Lower lobe of right lung (tissue), 2 donors: Measurements from ENCODE around the gene GDF3. TPM values are rescaled to one million over a fixed set of nuclear protein-coding genes. Genes with fewer than 3 reads are reported as not detected.

ENCODE experiments used
- ATAC-seq, 2 donors: fragments of 200-7000 bp; cut with Tn5 transposase; one replicate each; pipeline ENCODE4 v1.9.1; 2020 to 2022; ENCODE audit warnings: mild to moderate bottlenecking in 2 of 2, moderate library complexity in 2 of 2
- DNase-seq: peaks from one replicate; pipeline ENCODE4 v3.0.0-alpha.2; 2020
- H3K27ac ChIP-seq: fragments of 200-600 bp; one replicate; pipeline ENCODE4 v1.8.0; 2022
- H3K27me3 ChIP-seq: fragments of 200-600 bp; one replicate; pipeline ENCODE4 v1.8.0; 2022; ENCODE audit warnings: low read depth
- H3K36me3 ChIP-seq: fragments of 200-600 bp; one replicate; pipeline ENCODE4 v1.8.0; 2022; ENCODE audit warnings: mild to moderate bottlenecking
- H3K4me1 ChIP-seq: fragments of 200-600 bp; one replicate; pipeline ENCODE4 v1.8.0; 2022
- H3K4me3 ChIP-seq: fragments of 200-600 bp; one replicate; pipeline ENCODE4 v1.8.0; 2022; ENCODE audit warnings: mild to moderate bottlenecking
- H3K9me3 ChIP-seq: fragments of 200-600 bp; one replicate; pipeline ENCODE4 v1.8.0; 2022
- intact Hi-C: fragments of 100-400 bp; cut with DNase I; formaldehyde crosslinking; loops from one replicate; pipeline ENCODE4 v1.11.0; 2022
- total RNA-seq: library from RNA; stranded (reverse); fragmentation: NEBNext Ultra II Directional; extraction: Animal tissue kit (Norgen Biotek cat#: 25700); gene quantifications from one replicate; pipeline ENCODE4 v1.2.1, GENCODE V29; 2021
- TF ChIP-seq, protein P1 (sequence below): fragments of 200-600 bp; IDR thresholded peaks from one replicate; pipeline ENCODE4 v1.8.0; 2022; ENCODE audit warnings: antibody characterized with exemption, mild to moderate bottlenecking
- donor health status: DM: no; HTN: yes; CAD: no; lungs with severe emphysema.

The GDF3 gene
- total RNA-seq, 1 donor from 2014 or later, result 0.30 TPM

DNA sequence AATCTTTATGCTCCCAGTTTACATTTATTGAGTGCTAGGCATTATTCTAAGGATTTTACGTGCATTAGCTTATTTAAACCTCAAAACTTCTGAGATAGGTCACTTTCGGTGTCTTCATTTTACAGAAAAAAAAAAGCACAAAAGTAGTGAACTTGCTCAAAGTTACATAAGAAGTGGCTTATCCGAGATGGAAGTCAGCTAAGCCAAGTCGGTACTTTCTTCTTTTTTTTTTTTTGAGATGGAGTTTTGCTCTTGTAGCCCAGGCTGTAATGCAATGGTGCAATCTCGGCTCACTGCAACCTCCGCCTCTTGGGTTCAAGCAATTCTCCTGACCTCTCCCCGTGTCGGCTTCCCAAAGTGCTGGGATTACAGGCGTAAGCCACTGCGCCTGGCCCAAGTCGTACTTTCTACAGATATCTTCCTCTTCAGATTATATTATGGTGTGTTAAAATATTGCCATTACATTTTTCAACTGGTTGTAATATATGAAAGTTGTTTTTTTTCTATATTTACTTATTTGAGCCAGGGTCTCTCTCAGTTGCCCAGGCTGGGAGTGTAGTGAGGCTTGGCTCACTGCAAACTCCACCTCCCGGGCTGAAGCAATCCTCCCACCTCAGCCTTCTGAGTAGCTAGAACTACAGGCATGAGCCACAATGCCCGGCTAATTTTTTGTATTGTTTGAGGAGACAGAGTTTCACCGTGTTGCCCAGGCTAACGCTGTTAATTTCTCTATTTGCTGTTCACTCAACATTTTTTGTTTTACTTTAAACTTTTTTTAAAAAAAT lies 24.6 kb upstream of the GDF3 start:
- Histone ChIP-seq H3K27me3 (peaks cover 12% of the 10 kb centered on the region), H3K36me3 (no peaks in the 10 kb centered on the region), H3K4me3 (no peak overlapping the region), H3K4me1 (no peaks in the 10 kb centered on the region), H3K27ac (no peak overlapping the region), H3K9me3 (no peaks in the 10 kb centered on the region)
- TF ChIP-seq, protein P1, sequence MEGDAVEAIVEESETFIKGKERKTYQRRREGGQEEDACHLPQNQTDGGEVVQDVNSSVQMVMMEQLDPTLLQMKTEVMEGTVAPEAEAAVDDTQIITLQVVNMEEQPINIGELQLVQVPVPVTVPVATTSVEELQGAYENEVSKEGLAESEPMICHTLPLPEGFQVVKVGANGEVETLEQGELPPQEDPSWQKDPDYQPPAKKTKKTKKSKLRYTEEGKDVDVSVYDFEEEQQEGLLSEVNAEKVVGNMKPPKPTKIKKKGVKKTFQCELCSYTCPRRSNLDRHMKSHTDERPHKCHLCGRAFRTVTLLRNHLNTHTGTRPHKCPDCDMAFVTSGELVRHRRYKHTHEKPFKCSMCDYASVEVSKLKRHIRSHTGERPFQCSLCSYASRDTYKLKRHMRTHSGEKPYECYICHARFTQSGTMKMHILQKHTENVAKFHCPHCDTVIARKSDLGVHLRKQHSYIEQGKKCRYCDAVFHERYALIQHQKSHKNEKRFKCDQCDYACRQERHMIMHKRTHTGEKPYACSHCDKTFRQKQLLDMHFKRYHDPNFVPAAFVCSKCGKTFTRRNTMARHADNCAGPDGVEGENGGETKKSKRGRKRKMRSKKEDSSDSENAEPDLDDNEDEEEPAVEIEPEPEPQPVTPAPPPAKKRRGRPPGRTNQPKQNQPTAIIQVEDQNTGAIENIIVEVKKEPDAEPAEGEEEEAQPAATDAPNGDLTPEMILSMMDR, result no peak
- intact Hi-C loops, result no loop called here
- DNase-seq (no peak), ATAC-seq (peak in 1 of 2 donors; percentile 18)

DNA sequence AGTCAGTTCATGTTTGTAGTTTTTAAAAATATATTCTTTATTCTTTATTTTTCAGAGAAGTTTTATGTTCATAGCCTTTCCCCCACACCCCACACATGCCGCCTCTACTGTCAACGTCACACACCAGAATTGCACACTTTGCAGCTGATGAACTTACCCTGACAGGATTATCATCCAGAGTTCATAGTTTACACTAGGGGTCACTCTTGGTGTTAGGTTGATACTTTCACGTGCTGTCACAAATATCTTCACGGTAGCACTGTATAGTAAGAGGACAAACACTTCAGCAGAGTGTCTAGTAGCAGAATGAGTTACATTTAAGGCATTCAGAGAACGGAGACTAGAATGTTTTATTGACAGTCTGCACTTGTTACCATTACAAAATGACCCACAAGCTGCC lies 20.8 kb upstream of the GDF3 start:
- Histone ChIP-seq H3K4me3 (no peak overlapping the region), H3K4me1 (no peaks in the 10 kb centered on the region), H3K9me3 (no peaks in the 10 kb centered on the region), H3K27me3 (peaks cover 4% of the 10 kb centered on the region), H3K27ac (no peak overlapping the region), H3K36me3 (no peaks in the 10 kb centered on the region)
- TF ChIP-seq, protein P1, result no peak
- ATAC-seq (peak; percentile 66 to 84), DNase-seq (no peak)
- intact Hi-C loops, result no loop called here

DNA sequence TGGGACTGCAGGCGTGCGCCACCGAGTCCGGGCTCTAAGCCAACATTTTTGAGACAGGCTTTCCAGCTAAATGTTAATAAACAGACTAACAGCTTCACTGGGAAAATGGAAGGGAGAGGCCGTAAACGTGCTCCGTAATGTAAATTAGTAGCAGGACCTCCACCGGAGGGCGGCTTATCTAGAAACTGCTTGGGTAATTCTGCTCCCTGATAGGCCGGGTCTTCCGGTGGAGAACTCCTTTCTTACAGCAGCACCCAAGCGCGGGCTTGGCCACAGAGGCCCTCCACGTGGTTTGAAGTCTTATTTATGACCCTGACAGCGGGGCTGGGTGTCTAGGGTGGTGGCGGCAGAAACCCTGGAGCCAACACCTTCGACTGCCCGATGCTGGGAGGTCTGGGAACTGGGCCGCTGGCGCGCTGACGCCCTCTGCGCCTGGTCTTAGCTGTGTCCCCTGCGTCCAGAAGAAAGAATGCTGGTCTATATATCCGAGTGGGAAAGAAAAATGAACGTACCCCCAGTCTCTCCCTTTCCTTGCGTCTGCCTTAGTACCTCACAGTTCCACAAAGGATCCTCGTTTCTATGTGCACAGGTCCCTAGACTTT lies 17.4 kb upstream of the GDF3 start:
- Histone ChIP-seq H3K4me3 (no peak overlapping the region), H3K9me3 (no peaks in the 10 kb centered on the region), H3K27me3 (no peaks in the 10 kb centered on the region), H3K36me3 (no peaks in the 10 kb centered on the region), H3K27ac (no peak overlapping the region), H3K4me1 (no peaks in the 10 kb centered on the region)
- intact Hi-C loops, result no loop called here
- no peak for ATAC-seq
- TF ChIP-seq, protein P1, result no peak
- no peak for DNase-seq

DNA sequence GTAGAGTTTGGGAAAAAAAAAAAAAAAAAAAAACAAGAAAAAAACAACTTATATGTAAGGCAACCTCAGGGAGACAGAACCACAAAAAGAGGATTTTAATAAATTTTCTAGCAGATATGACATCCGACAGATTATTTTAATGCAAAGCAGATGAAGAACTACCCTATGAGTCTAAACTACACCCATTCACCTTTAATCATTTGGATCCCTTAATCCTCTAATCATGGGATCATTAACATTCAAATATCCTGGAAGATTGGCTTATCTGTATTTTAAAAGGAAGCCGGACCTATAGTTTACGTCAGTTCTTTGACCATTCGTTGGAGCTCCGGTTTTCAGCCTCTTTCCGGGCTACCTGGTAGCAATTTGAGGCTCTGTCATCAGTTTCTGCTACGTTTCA lies 15.6 kb upstream of the GDF3 start, which contains the start of gene DPPA3:
Gene DPPA3 (plus strand): TSS at position 301 of the 400 bp plus-strand sequence. CDS start 138 bp downstream, outside the sequence.
- intact Hi-C loops, result no loop called here
- no peaks in the 10 kb centered on the region for H3K9me3 ChIP-seq
- H3K36me3 ChIP-seq, result no peaks in the 10 kb centered on the region
- TF ChIP-seq, protein P1, result no peak
- H3K4me1 ChIP-seq, result no peaks in the 10 kb centered on the region
- no peak within 1 kb of the TSS for H3K27ac ChIP-seq
- H3K4me3 ChIP-seq, result no peak within 1 kb of the TSS
- DNase-seq (no peak), ATAC-seq (no peak)
- no peaks in the 10 kb centered on the region for H3K27me3 ChIP-seq

DNA sequence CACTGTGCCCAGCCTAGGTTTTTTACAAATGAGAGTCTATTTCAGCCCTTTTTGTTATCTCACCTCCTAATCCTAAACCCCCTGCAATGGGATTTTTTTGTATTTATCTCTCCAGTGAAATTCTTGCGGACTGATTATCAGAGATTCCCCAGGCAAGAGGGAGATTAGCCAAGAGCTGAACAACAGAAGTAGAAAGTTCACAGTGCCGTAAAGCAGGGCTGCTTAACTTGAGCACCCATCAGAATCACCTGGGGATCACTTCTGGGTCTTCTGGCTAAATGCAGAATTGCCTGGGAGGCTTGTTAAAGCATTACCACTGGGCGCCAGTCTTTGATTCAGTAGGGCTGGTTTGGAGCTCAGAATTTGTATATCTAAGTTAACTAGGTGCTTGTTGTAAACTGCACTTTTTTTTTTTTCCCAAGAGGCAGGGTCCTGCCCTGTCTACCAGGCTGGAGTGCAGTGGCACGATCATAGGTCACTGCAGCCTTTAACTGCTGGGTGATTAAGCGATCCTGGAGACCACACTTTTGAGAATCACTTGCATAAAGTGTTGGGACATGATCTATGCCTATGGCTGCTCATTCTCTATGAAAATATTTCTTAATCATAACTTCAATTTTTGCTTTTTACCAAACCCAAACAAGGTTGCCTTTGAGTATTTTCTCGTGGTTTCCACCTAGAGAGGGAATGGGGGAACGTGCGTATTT lies 14.5 kb upstream of the GDF3 start:
- Histone ChIP-seq H3K27me3 (no peaks in the 10 kb centered on the region), H3K4me3 (no peak overlapping the region), H3K36me3 (no peaks in the 10 kb centered on the region), H3K4me1 (no peaks in the 10 kb centered on the region), H3K27ac (no peak overlapping the region), H3K9me3 (no peaks in the 10 kb centered on the region)
- no peak for DNase-seq
- intact Hi-C loops, result no loop called here
- no peak for ATAC-seq
- TF ChIP-seq, protein P1, result no peak
